SK-N-SH (cell line): ENCODE data around the gene ELMO2.

ENCODE experiments used
- FOSL2 ChIP-seq: IDR thresholded peaks from 2 replicates; pipeline ENCODE4 v1.4.0; 2012; ENCODE audit warnings: low read depth, mild to moderate bottlenecking, moderate library complexity, borderline replicate concordance
- GABPA ChIP-seq: IDR thresholded peaks from 2 replicates; pipeline ENCODE4 v1.4.0; 2012; ENCODE audit warnings: low read depth, mild to moderate bottlenecking
- GATA2 ChIP-seq: sonication (generic); formaldehyde crosslinking; IDR thresholded peaks from 2 replicates; pipeline ENCODE4 v1.5.0; 2020; ENCODE audit warnings: mild to moderate bottlenecking, missing genetic modification reagents
- MEF2A ChIP-seq: IDR thresholded peaks from 2 replicates; pipeline ENCODE4 v1.4.0; 2012; ENCODE audit warnings: low read depth, borderline replicate concordance
- NFIC ChIP-seq: IDR thresholded peaks from 2 replicates; pipeline ENCODE4 v1.4.0; 2012; ENCODE audit warnings: borderline replicate concordance
- POLR2AphosphoS5 ChIP-seq: IDR thresholded peaks from 2 replicates; pipeline ENCODE4 v1.6.1; 2012; ENCODE audit warnings: low read depth, low read length
- RAD21 ChIP-seq: IDR thresholded peaks from 2 replicates; pipeline ENCODE4 v1.6.1; 2012; ENCODE audit warnings: mild to moderate bottlenecking, low read length
- TF ChIP-seq, protein P1 (sequence below): fragments of 200-600 bp; sonication (generic); IDR thresholded peaks from 2 replicates; pipeline ENCODE4 v1.6.1; 2017; ENCODE audit warnings: antibody characterized with exemption, mild to moderate bottlenecking, moderate library complexity
- TF ChIP-seq, protein P2 (sequence below): IDR thresholded peaks from 2 replicates; pipeline ENCODE4 v1.6.1; 2012; ENCODE audit warnings: mild to moderate bottlenecking, low read depth, low read length, moderate library complexity

DNA sequence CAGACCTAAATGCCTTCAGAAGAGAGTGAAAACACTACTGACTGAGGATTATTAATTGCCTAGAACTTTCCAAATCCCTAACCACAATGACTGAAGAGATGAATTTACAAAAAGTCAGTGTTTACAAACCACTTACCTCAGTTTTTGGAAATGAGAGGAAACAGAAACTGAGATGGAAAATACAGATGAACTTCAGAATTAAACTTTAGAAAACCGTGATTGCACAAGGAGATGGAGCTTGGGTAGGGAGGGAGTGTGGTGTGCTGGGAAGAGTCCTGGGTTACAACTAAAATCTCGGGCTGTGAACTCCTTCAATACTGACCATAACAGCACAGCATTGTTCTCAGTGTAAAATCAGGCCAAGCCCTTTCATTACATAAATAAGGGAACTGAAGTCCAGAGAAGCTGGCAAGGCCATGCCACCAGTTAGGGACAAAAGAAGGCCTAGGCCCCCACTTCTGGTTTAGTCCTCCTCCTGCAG lies 4.0 kb downstream of the ELMO2 start:
- TF ChIP-seq, protein P1, sequence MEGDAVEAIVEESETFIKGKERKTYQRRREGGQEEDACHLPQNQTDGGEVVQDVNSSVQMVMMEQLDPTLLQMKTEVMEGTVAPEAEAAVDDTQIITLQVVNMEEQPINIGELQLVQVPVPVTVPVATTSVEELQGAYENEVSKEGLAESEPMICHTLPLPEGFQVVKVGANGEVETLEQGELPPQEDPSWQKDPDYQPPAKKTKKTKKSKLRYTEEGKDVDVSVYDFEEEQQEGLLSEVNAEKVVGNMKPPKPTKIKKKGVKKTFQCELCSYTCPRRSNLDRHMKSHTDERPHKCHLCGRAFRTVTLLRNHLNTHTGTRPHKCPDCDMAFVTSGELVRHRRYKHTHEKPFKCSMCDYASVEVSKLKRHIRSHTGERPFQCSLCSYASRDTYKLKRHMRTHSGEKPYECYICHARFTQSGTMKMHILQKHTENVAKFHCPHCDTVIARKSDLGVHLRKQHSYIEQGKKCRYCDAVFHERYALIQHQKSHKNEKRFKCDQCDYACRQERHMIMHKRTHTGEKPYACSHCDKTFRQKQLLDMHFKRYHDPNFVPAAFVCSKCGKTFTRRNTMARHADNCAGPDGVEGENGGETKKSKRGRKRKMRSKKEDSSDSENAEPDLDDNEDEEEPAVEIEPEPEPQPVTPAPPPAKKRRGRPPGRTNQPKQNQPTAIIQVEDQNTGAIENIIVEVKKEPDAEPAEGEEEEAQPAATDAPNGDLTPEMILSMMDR = no peak
- no peak for TF ChIP-seq GATA2
- no peak for TF ChIP-seq POLR2AphosphoS5
- TF ChIP-seq MEF2A = no peak
- TF ChIP-seq, protein P2, sequence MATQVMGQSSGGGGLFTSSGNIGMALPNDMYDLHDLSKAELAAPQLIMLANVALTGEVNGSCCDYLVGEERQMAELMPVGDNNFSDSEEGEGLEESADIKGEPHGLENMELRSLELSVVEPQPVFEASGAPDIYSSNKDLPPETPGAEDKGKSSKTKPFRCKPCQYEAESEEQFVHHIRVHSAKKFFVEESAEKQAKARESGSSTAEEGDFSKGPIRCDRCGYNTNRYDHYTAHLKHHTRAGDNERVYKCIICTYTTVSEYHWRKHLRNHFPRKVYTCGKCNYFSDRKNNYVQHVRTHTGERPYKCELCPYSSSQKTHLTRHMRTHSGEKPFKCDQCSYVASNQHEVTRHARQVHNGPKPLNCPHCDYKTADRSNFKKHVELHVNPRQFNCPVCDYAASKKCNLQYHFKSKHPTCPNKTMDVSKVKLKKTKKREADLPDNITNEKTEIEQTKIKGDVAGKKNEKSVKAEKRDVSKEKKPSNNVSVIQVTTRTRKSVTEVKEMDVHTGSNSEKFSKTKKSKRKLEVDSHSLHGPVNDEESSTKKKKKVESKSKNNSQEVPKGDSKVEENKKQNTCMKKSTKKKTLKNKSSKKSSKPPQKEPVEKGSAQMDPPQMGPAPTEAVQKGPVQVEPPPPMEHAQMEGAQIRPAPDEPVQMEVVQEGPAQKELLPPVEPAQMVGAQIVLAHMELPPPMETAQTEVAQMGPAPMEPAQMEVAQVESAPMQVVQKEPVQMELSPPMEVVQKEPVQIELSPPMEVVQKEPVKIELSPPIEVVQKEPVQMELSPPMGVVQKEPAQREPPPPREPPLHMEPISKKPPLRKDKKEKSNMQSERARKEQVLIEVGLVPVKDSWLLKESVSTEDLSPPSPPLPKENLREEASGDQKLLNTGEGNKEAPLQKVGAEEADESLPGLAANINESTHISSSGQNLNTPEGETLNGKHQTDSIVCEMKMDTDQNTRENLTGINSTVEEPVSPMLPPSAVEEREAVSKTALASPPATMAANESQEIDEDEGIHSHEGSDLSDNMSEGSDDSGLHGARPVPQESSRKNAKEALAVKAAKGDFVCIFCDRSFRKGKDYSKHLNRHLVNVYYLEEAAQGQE = no peak
- no peak for TF ChIP-seq FOSL2
- no peak for TF ChIP-seq RAD21
- TF ChIP-seq GABPA = no peak
- TF ChIP-seq NFIC = no peak
